ENCODE data around the gene SLC29A1.
A peak's percentile ranks its signal among the peaks of the same experiment; 100 is the strongest.

Gene SLC29A1

DNA sequence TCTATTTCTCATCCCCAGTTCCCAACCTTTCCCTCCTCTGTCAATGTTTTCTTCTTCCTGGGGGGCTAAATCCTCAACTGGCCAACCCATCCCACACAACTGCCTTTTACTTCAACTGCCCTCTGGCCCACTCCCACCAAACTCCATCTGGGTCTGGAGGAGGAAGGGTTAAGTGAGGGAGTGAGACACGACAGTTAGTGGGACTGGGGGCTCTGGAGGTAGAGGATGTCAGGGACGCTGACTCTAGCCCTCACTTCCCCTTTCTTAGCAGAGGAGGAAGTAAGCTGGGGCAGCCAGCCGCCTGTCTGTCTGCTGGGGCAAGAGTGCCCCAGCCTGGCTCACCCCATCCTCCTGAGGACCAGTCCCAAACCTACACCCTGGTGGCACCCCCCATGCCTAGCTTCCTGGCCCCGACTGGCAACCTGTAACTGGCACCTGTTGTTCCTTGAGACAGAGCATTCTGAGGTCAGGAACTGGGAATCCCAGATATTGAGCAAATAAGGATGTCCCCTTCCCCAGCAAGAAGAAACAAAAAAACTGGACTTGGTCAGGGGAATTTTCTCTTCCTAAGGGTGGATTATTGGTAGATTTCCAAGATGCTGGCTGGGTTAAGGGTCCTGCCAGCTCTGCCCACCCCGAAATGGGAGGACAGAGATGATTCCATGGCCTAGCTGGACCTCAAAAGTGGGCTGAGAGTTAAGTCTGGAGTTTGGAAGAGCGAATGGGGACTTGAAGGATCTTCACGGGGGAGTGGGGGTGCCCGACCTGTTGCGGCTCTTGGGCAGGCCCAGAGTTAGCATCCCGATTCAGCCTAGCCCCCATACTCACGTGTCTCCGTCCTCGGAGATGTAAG, 41.0 kb downstream of the SLC29A1 start:
- Histone ChIP-seq H3K27me3 (ENCODE audit: insufficient read depth, poor library complexity, severe bottlenecking) (peaks cover 1% of the 10 kb centered on the region), H3K9me3 (ENCODE audit: severe bottlenecking) (no peaks in the 10 kb centered on the region), H3K4me3 (ENCODE audit: severe bottlenecking) (peak overlapping the region; percentile 69), H3K36me3 (ENCODE audit: low read depth) (no peaks in the 10 kb centered on the region), H3K27ac (ENCODE audit: poor library complexity, severe bottlenecking) (no peak overlapping the region), H3K4me1 (ENCODE audit: insufficient read depth, poor library complexity, severe bottlenecking) (peaks cover 18% of the 10 kb centered on the region)
- ATAC-seq (ENCODE audit: low read depth): peak; percentile 3; the same call in 1 of the 3 replicates
- no peak for DNase-seq (ENCODE audit: low spot score)
- TF ChIP-seq, protein P1, sequence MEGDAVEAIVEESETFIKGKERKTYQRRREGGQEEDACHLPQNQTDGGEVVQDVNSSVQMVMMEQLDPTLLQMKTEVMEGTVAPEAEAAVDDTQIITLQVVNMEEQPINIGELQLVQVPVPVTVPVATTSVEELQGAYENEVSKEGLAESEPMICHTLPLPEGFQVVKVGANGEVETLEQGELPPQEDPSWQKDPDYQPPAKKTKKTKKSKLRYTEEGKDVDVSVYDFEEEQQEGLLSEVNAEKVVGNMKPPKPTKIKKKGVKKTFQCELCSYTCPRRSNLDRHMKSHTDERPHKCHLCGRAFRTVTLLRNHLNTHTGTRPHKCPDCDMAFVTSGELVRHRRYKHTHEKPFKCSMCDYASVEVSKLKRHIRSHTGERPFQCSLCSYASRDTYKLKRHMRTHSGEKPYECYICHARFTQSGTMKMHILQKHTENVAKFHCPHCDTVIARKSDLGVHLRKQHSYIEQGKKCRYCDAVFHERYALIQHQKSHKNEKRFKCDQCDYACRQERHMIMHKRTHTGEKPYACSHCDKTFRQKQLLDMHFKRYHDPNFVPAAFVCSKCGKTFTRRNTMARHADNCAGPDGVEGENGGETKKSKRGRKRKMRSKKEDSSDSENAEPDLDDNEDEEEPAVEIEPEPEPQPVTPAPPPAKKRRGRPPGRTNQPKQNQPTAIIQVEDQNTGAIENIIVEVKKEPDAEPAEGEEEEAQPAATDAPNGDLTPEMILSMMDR (IDR thresholded peaks at IDR 0.05; ENCODE audit: poor library complexity, severe bottlenecking): no peak

DNA sequence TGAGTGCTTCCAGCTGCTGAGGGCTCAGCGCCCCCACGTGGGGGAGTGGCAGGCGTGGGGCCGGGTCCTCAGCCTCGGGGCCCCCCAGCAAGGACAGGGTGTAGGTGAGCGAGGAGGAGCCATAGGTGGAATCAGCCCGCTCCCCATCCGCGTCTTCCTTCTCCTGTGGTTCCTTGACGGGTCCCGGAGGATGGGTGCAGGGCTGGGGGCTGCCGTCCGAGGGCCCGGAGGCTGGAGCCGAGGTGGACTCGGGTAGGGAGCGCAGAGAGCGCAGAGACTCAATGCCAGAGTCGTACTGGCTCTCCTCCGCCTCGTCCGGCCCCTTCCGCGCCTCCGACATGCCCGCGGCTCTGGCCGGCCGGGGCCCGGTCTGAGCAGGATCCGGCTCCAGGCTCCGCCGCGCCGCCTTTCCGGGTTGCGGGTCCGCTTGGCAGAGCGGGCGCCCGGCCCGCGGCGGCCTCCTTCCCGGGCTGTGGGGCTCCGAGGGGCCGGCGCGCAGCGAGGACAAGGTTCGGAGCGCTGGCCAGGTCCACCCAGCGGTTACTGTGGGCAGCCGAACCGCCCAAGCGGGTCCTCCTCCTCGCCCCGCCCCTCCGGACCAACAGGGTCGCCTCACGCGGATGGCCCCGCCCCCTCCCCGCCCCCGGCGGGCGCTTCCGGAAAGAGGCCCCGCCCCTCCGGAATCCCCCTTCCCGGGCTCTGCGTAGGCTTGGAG, 41.8 kb downstream of the SLC29A1 start, which contains the start of gene NFKBIE:
NFKBIE (minus strand) TSS at position 545 of the 715 bp plus-strand sequence; CDS start at position 340, 205 bp downstream.
- H3K27ac ChIP-seq (ENCODE audit: poor library complexity, severe bottlenecking): no peak within 1 kb of the TSS
- peaks cover 18% of the 10 kb centered on the region for H3K4me1 ChIP-seq (ENCODE audit: insufficient read depth, poor library complexity, severe bottlenecking)
- H3K4me3 ChIP-seq (ENCODE audit: severe bottlenecking): peak within 1 kb of the TSS; percentile 69
- DNase-seq (ENCODE audit: low spot score): peak; percentile 92
- H3K9me3 ChIP-seq (ENCODE audit: severe bottlenecking): no peaks in the 10 kb centered on the region
- TF ChIP-seq, protein P1 (IDR thresholded peaks at IDR 0.05; ENCODE audit: poor library complexity, severe bottlenecking): peak; percentile 35
- H3K36me3 ChIP-seq (ENCODE audit: low read depth): no peaks in the 10 kb centered on the region
- ATAC-seq (ENCODE audit: low read depth): peak; percentile 70
- H3K27me3 ChIP-seq (ENCODE audit: insufficient read depth, poor library complexity, severe bottlenecking): peaks cover 9% of the 10 kb centered on the region

DNA sequence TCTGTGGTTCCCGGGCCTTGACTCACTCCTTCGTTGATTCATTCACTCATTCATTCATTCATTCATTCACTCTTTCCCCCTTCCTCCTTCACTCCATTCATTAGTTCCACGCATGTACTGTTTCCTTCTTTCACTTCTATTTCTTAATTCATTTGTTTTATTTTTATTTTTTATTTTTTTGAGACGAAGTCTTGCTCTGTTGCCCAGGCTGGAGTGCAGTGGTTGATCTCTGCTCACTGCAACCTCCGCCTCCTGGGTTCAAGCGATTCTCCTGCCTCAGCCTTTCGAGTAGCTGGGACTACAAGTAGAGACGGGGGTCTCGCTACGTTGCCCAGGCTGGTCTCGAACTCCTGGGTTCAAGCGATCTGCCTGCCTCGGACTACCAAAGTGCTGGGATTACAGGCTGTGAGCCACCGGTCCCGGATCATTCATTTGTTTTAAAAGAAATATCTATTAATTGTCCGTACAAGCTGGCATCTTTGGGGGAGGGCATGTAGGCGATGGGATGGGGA, 42.4 kb downstream of the SLC29A1 start:
- Histone ChIP-seq H3K27ac (ENCODE audit: poor library complexity, severe bottlenecking) (no peak overlapping the region), H3K27me3 (ENCODE audit: insufficient read depth, poor library complexity, severe bottlenecking) (peaks cover 9% of the 10 kb centered on the region)
- no peak for ATAC-seq (ENCODE audit: low read depth)

DNA sequence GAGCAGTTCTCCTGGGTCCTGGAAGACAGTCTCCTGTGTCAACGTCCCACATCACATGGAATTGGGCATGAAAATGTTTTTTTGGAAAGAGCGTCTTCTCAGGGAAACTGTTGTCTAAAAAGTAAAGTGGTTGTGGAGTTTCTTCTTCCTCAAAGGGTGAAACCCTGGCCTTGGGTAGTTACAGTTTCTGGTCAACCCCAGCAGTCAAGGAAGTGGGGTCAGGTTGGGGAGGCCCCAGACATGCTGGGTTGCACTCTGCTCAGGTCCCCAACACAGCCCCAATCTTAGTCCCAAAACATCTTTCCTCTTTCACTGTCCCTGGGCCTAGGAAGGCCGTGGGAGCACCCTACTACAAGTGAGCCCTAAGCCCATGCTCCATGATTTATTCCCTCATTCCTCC, 43.0 kb downstream of the SLC29A1 start:
- no peaks in the 10 kb centered on the region for H3K9me3 ChIP-seq (ENCODE audit: severe bottlenecking)
- H3K36me3 ChIP-seq (ENCODE audit: low read depth): no peaks in the 10 kb centered on the region
- no peak for ATAC-seq (ENCODE audit: low read depth)
- peaks cover 11% of the 10 kb centered on the region for H3K27me3 ChIP-seq (ENCODE audit: insufficient read depth, poor library complexity, severe bottlenecking)
- peaks cover 18% of the 10 kb centered on the region for H3K4me1 ChIP-seq (ENCODE audit: insufficient read depth, poor library complexity, severe bottlenecking)
- H3K27ac ChIP-seq (ENCODE audit: poor library complexity, severe bottlenecking): no peak overlapping the region
- DNase-seq (ENCODE audit: low spot score): no peak
- no peak overlapping the region for H3K4me3 ChIP-seq (ENCODE audit: severe bottlenecking)
- TF ChIP-seq, protein P1 (IDR thresholded peaks at IDR 0.05; ENCODE audit: poor library complexity, severe bottlenecking): no peak

More for the DNA sequence above, 42.4 kb downstream of the SLC29A1 start:
- H3K4me1 ChIP-seq (ENCODE audit: insufficient read depth, poor library complexity, severe bottlenecking): peaks cover 18% of the 10 kb centered on the region
- TF ChIP-seq, protein P1 (IDR thresholded peaks at IDR 0.05; ENCODE audit: poor library complexity, severe bottlenecking): no peak
- no peaks in the 10 kb centered on the region for H3K36me3 ChIP-seq (ENCODE audit: low read depth)
- H3K4me3 ChIP-seq (ENCODE audit: severe bottlenecking): peak overlapping the region; percentile 69
- no peaks in the 10 kb centered on the region for H3K9me3 ChIP-seq (ENCODE audit: severe bottlenecking)
- DNase-seq (ENCODE audit: low spot score): no peak
